Activated B cell treated with CpG ODN at 0.5 μM for 24 hours (primary cell): ENCODE data around the gene KCNK1. TPM values are rescaled to one million over a fixed set of nuclear protein-coding genes. Genes with fewer than 3 reads are reported as not detected.

Source experiments
- ATAC-seq: fragments of 200-7000 bp; cut with Tn5 transposase; one replicate; pipeline ENCODE4 v1.10.0; 2021; ENCODE audit warnings: low read depth, mild to moderate bottlenecking, moderate library complexity
- CTCF ChIA-PET: fragments of 350-600 bp; sonication (Branson Sonifier 250); formaldehyde crosslinking; loops from one replicate; lab custom pipeline; 2021; ENCODE audit warnings: antibody characterized with exemption; lab: Charles Lee
- POLR2A ChIA-PET: fragments of 350-600 bp; sonication (Branson Sonifier 250); formaldehyde crosslinking; loops from one replicate; lab custom pipeline; 2021; ENCODE audit warnings: antibody characterized with exemption; lab: Charles Lee
- DNase-seq: peaks from one replicate; pipeline ENCODE4 v3.0.0; 2022
- H3K27ac Mint-ChIP-seq: one replicate; pipeline ENCODE4 v1.8.0; 2020; ENCODE audit warnings: mixed read lengths
- H3K27me3 Mint-ChIP-seq: one replicate; pipeline ENCODE4 v1.8.0; 2021; ENCODE audit warnings: mixed read lengths
- H3K36me3 Mint-ChIP-seq: one replicate; pipeline ENCODE4 v1.8.0; 2021; ENCODE audit warnings: low read depth, mixed read lengths
- H3K4me1 Mint-ChIP-seq: one replicate; pipeline ENCODE4 v1.8.0; 2021; ENCODE audit warnings: mixed read lengths
- H3K4me3 Mint-ChIP-seq: one replicate; pipeline ENCODE4 v1.8.0; 2020; ENCODE audit warnings: mild to moderate bottlenecking, mixed read lengths
- H3K9me3 Mint-ChIP-seq: one replicate; pipeline ENCODE4 v1.8.0; 2020; ENCODE audit warnings: mixed read lengths
- intact Hi-C: fragments of 100-400 bp; cut with micrococcal nuclease; formaldehyde crosslinking; loops from one replicate; pipeline ENCODE4 v1.15.1; 2024
- total RNA-seq: library from RNA; stranded (reverse); gene quantifications from 2 replicates; pipeline ENCODE4 v1.2.3, GENCODE V29; 2022
- TF ChIP-seq, protein P1 (sequence below): fragments of 200-600 bp; IDR thresholded peaks from one replicate; pipeline ENCODE4 v1.8.0; 2022; ENCODE audit warnings: antibody characterized with exemption, mild to moderate bottlenecking

KCNK1 gene
- total RNA-seq, 1 donor from 2014 or later: not detected

DNA sequence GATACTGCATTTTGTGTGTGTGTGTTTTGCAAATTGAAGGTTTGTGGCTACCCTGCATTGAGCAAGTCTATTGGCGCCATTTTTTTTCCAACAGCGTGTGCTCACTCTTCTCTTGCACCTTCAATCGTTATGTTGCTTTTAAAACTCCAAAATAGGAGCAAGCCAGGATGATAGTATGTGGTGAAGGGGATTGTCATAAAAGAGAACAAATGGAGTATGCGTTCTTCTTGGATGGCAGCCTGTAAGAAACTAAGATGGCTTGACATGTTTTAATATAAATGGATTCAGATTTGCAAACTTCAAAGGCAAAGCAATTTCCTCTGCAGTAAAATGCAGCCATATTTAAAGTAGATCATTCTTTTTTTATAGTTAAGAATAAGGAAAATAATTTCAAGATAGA lies 43.2 kb upstream of the KCNK1 start:
- ChIA-PET CTCF (no interaction called here), POLR2A (no interaction called here)
- Mint-ChIP-seq H3K36me3 (no peaks in the 10 kb centered on the region), H3K27me3 (peaks cover 2% of the 10 kb centered on the region), H3K4me1 (no peaks in the 10 kb centered on the region), H3K9me3 (peaks cover 8% of the 10 kb centered on the region), H3K4me3 (no peak overlapping the region), H3K27ac (no peak overlapping the region)
- ATAC-seq (no peak), DNase-seq (no peak)
- TF ChIP-seq, protein P1, sequence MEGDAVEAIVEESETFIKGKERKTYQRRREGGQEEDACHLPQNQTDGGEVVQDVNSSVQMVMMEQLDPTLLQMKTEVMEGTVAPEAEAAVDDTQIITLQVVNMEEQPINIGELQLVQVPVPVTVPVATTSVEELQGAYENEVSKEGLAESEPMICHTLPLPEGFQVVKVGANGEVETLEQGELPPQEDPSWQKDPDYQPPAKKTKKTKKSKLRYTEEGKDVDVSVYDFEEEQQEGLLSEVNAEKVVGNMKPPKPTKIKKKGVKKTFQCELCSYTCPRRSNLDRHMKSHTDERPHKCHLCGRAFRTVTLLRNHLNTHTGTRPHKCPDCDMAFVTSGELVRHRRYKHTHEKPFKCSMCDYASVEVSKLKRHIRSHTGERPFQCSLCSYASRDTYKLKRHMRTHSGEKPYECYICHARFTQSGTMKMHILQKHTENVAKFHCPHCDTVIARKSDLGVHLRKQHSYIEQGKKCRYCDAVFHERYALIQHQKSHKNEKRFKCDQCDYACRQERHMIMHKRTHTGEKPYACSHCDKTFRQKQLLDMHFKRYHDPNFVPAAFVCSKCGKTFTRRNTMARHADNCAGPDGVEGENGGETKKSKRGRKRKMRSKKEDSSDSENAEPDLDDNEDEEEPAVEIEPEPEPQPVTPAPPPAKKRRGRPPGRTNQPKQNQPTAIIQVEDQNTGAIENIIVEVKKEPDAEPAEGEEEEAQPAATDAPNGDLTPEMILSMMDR: no peak
- intact Hi-C loops: no loop called here

DNA sequence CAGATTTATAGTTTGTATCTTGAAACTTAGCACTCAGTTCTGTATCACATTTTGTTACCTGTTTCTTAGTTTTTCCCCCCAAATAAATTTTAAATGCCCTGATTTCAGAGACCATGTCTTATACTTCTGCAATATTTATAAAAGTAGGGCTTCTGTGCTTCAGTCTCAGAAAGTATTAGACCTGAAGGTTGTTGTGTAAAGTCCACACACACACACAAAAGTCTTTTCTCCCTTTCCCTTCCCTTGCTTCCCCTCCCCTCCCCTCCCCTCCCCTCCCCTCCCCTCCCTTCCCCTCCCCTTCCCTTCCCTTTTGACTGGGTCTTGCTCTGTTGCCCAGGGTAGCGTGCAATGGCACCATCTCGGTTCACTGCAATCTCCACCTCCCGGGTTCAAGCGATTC lies 41.0 kb upstream of the KCNK1 start:
- Mint-ChIP-seq H3K9me3 (peaks cover 3% of the 10 kb centered on the region), H3K36me3 (no peaks in the 10 kb centered on the region), H3K27me3 (peaks cover 2% of the 10 kb centered on the region), H3K4me3 (no peak overlapping the region), H3K4me1 (no peaks in the 10 kb centered on the region), H3K27ac (no peak overlapping the region)
- no peak for ATAC-seq
- POLR2A ChIA-PET: no interaction called here
- no peak for DNase-seq
- CTCF ChIA-PET: no interaction called here
- TF ChIP-seq, protein P1: no peak
- intact Hi-C loops: no loop called here

DNA sequence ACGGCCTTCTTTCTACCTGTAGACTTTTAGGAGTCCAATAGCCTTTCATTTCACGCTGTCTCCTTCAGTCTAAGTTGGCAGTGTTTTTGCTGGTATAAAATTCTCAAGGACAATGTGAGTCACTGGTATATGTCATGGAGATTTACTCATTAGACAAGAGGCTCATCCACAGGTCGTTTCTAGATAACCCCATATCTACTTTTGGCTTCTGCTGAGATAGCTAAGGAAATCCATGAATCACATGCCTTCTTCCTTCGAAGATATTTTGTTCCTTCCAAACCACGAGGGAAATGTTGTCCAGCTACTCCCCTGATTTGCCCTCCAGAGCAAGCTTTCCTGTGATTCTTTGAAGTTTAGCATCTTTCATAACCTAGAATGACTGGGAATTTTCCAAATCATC lies 38.5 kb upstream of the KCNK1 start:
- TF ChIP-seq, protein P1: no peak
- no peak for ATAC-seq
- ChIA-PET POLR2A (no interaction called here), CTCF (no interaction called here)
- H3K36me3 Mint-ChIP-seq: no peaks in the 10 kb centered on the region
- no peak for DNase-seq
- H3K9me3 Mint-ChIP-seq: peaks cover 8% of the 10 kb centered on the region
- H3K27ac Mint-ChIP-seq: no peak overlapping the region
- intact Hi-C loops: no loop called here
- no peaks in the 10 kb centered on the region for H3K4me1 Mint-ChIP-seq
- H3K4me3 Mint-ChIP-seq: no peak overlapping the region
- peaks cover 2% of the 10 kb centered on the region for H3K27me3 Mint-ChIP-seq

GRCh38 chr1:233582439-233582838 lies 31.5 kb upstream of the KCNK1 start:
- Mint-ChIP-seq H3K36me3 (no peaks in the 10 kb centered on the region), H3K27me3 (peaks cover 10% of the 10 kb centered on the region), H3K9me3 (peaks cover 9% of the 10 kb centered on the region), H3K27ac (no peak overlapping the region), H3K4me1 (no peaks in the 10 kb centered on the region), H3K4me3 (no peak overlapping the region)
- ChIA-PET CTCF (no interaction called here), POLR2A (no interaction called here)
- DNase-seq (no peak), ATAC-seq (no peak)
- TF ChIP-seq, protein P1: no peak
- intact Hi-C loops: no loop called here

DNA sequence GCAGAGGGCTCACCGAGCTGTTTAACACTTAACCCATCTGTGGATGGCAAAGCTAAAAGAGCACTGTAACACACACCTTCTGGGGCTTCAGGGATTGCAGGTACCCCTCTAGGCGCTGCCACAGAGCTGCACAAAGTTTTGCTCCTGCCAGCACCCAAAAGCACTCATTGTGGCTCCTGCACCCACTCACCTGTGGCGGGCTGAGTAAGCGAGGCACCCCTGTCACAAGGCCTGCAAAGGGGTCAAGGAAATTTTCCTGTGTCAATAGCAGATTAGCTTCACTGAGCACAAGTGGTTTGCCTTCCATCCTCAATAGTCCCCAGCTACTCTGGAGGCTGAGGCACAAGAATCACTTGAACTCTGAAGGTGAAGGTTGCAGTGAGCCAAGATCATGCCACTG lies 29.5 kb upstream of the KCNK1 start:
- Mint-ChIP-seq H3K27ac (no peak overlapping the region), H3K27me3 (peaks cover 12% of the 10 kb centered on the region), H3K36me3 (no peaks in the 10 kb centered on the region), H3K4me3 (no peak overlapping the region), H3K9me3 (peaks cover 6% of the 10 kb centered on the region), H3K4me1 (no peaks in the 10 kb centered on the region)
- no peak for DNase-seq
- TF ChIP-seq, protein P1: no peak
- ChIA-PET POLR2A (no interaction called here), CTCF (no interaction called here)
- ATAC-seq: no peak
- intact Hi-C loops: no loop called here
